Measurements from ENCODE around the gene ACOT8.

DNA sequence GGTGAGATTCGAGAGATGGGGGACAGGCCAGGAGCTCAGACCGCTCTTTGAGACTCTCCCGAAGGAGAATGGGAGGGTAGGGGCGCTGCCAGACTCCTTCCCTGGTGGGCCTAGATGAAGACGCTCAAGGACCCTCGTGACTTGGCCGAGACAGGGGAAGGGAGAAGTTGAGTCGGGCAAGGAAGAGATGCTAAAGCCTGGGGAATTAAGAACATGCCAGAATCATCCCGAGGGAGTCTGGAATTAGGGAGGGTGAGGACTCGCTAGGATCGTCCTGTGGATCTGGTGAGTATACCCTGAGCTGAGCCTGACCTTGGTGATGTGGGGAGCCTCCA is 44.2 kb downstream of the ACOT8 start:
- TF ChIP-seq, protein P1, sequence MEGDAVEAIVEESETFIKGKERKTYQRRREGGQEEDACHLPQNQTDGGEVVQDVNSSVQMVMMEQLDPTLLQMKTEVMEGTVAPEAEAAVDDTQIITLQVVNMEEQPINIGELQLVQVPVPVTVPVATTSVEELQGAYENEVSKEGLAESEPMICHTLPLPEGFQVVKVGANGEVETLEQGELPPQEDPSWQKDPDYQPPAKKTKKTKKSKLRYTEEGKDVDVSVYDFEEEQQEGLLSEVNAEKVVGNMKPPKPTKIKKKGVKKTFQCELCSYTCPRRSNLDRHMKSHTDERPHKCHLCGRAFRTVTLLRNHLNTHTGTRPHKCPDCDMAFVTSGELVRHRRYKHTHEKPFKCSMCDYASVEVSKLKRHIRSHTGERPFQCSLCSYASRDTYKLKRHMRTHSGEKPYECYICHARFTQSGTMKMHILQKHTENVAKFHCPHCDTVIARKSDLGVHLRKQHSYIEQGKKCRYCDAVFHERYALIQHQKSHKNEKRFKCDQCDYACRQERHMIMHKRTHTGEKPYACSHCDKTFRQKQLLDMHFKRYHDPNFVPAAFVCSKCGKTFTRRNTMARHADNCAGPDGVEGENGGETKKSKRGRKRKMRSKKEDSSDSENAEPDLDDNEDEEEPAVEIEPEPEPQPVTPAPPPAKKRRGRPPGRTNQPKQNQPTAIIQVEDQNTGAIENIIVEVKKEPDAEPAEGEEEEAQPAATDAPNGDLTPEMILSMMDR (IDR thresholded peaks at IDR 0.05), result no peak
- no peak for TF ChIP-seq POLR2A (IDR thresholded peaks at IDR 0.05)

Data from lower leg skin (tissue), 3 donors.